C4-2B (cell line): Measurements from ENCODE around the gene ACKR2.

ENCODE experiments used
- H3K27ac ChIP-seq: fragments of 450-650 bp; 2 replicates; pipeline ENCODE4 v1.5.1; 2017
- ZFX ChIP-seq: fragments of 450-650 bp; IDR thresholded peaks from 2 replicates; pipeline ENCODE4 v1.6.1; 2017
- TF ChIP-seq, protein P1 (sequence below): fragments of 450-650 bp; conservative IDR thresholded peaks from 2 replicates; pipeline ENCODE4 v1.5.1; 2017; ENCODE audit warnings: mild to moderate bottlenecking

ACKR2 gene

DNA sequence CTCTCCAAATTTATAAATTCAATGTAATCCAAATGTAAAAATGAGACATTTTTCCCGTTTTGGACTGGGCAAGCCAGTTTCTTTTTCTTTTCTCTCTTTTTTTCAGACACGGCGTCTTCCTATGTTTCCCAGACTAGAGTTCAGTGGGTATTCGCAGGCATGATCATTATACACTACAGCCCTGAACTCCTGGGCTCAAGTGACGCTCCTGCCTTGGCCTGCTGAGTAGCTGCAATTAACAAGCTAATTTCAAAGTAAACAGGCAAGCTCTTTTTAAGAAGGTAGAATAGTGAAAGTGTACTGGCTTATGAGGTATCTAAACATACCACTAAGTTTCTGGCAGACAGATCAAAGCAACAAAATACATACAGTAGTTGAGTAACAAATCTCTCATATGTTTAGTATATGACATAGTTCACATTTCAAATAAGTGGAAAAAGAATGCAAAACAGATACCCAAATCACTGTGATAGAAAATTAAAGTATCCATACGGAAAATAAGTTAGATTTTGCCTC lies 18.5 kb upstream of the ACKR2 start:
- TF ChIP-seq ZFX = no peak
- no peak overlapping the region for H3K27ac ChIP-seq

DNA sequence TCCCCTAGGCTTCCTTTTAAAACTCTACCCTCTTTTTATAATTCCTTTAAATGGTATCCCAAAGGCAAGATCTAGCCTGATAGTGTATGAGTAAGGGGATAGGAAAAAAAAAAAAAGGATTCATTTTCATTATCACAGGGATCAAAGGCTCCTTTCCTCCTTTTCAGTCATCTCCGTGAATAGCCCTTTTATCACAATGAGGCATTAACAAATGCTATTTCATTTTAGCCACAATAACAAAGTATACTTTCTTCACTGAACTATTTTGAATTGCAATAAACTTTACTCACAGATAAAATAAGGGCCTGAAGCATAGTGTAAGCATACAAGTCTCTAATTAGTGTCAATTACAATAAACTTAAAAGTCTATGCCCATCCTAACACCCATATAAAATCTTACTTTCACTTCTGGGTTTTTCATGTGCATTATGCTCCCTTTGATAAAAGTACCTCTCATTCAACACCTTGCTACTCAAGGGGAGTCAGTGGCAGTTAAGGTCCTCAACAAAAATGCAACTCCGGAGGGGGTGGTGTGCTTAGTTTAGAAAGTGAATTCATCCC lies 13.5 kb upstream of the ACKR2 start:
- H3K27ac ChIP-seq = no peak overlapping the region
- TF ChIP-seq, protein P1, sequence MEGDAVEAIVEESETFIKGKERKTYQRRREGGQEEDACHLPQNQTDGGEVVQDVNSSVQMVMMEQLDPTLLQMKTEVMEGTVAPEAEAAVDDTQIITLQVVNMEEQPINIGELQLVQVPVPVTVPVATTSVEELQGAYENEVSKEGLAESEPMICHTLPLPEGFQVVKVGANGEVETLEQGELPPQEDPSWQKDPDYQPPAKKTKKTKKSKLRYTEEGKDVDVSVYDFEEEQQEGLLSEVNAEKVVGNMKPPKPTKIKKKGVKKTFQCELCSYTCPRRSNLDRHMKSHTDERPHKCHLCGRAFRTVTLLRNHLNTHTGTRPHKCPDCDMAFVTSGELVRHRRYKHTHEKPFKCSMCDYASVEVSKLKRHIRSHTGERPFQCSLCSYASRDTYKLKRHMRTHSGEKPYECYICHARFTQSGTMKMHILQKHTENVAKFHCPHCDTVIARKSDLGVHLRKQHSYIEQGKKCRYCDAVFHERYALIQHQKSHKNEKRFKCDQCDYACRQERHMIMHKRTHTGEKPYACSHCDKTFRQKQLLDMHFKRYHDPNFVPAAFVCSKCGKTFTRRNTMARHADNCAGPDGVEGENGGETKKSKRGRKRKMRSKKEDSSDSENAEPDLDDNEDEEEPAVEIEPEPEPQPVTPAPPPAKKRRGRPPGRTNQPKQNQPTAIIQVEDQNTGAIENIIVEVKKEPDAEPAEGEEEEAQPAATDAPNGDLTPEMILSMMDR = no peak
- TF ChIP-seq ZFX = no peak

DNA sequence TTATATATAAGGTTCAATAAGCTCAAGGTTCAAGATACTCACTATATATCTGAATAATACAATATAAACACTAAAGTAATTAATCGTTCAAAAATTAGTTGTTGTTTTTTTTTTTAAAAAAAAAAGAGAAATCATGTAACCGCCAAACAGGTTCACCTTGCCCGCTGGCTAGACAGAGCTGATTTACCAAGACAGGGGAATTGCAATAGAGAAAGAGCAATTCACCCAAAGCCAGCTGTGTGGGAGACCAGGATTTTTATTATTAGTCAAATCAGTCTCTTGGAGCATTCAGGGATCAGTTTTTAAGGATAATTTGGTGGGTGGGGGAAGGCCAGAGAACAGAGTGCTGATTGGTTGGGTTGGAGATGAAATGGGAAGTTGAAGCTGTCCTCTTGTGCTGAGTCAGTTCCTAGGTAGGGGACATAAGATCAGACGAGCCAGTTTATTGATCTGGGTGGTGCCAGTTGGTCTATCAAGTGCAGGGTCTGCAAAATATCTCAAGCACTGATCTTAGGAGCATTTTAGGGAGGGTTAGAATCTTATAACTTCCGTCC lies 12.8 kb upstream of the ACKR2 start:
- TF ChIP-seq, protein P1 = no peak
- no peak for TF ChIP-seq ZFX

DNA sequence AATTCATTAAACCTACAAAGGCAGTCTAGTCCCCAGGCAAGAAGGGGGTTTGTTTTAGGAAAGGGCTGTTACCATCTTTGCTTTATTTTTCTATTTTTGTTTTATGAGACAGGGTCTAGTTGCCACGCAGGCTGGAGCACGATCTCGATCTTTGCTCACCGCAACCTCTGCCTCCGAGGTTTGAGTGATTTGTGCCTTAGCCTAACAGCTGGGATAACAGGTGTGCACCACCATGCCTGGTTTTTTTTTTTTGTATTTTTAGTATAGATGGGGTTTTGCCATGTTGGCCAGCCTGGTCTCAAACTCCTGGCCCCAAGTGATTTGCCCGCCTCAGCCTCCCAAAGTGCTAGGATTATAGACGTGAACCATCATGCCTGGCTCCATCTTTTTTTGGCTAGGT lies 9.9 kb upstream of the ACKR2 start:
- H3K27ac ChIP-seq = no peak overlapping the region
- no peak for TF ChIP-seq ZFX
- TF ChIP-seq, protein P1 = no peak

More for the DNA sequence above, 12.8 kb upstream of the ACKR2 start:
- H3K27ac ChIP-seq = no peak overlapping the region

DNA sequence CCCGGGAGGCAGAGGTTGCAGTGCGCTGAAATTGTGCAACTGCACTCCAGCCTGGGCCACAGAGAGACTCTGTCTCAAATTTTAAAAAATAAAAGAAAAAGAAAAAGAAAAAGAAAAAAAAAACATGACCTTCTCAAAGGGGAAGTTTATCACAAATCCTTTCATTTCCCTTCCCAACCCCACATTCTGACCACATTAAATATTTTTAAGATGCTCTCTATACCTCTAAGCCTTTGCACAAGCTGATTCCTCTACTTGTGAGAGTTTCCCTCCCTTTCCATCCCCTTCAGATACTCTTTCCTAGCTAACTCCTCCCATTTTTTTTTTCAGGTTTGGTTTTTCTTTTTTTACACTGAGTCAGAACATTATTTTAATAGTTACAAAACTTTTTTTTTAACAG lies 9.0 kb upstream of the ACKR2 start:
- no peak overlapping the region for H3K27ac ChIP-seq
- no peak for TF ChIP-seq ZFX
- TF ChIP-seq, protein P1 = no peak

DNA sequence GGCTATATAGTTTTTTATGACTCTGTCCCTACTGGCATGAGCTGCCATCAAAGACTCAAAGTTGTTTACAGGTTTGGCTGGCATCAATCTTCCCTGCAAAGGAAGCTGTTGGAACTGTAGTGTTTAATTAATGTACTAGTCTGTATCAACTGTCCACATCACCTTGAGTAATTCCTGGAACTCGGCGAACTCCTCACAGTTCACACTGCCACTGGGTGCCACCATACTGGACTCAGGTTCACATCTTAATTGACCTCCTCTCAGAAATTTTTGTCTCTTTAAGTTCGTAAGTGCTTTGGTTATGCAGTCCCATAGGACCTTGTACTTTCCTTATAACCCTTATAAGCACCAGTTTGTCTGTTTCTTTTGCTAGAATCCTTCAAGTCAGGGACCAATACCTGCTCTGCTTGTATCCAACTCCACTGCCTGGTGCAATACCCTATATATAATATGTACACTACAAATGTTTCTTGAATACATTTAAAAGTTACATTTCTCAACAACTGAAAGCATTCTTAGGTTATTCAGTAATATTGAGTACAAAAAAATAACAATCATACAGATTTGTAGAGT lies 8.1 kb upstream of the ACKR2 start:
- no peak overlapping the region for H3K27ac ChIP-seq
- TF ChIP-seq, protein P1 = no peak
- TF ChIP-seq ZFX = no peak

DNA sequence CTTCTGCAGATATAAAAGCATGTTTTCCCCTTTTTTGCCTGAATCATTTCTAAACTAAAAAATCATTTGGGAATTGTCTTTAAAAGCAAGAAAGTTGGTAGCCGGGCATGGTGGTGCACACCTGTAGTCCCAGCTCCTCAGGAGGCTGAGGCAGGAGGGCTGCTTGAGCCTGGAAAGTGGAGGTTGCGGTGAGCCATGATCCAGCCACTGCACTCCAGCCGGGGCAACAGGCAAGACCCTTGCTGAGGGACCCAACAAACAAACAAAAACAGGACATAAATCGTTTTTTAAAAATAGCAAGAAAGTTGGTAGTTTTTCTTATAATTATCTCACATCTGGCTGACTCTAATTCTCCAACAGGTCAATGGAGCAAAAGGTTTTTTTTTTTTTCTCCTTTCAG lies 7.5 kb upstream of the ACKR2 start:
- no peak overlapping the region for H3K27ac ChIP-seq

More for the DNA sequence above, 7.5 kb upstream of the ACKR2 start:
- TF ChIP-seq, protein P1 = no peak
- TF ChIP-seq ZFX = no peak
